GM12875 (cell line): ENCODE data around the gene AP5M1.
"Not testable (repeated sequence)": the region's sequence is repeated elsewhere in the genome, so short reads cannot be mapped to it uniquely, and the experiment has no call there.

Experiments used
- H3K4me3 ChIP-seq: one replicate; pipeline ENCODE4 v1.5.1; 2011; ENCODE audit warnings: low read depth, low read length, control low read depth
- TF ChIP-seq, protein P1 (sequence below): IDR thresholded peaks from 2 replicates; pipeline ENCODE4 v1.5.1; 2011; ENCODE audit warnings: low read depth, mild to moderate bottlenecking, control low read depth, inconsistent platforms, low read length, moderate library complexity, borderline replicate concordance; ENCODE audit not compliant: insufficient read depth

The AP5M1 gene

DNA sequence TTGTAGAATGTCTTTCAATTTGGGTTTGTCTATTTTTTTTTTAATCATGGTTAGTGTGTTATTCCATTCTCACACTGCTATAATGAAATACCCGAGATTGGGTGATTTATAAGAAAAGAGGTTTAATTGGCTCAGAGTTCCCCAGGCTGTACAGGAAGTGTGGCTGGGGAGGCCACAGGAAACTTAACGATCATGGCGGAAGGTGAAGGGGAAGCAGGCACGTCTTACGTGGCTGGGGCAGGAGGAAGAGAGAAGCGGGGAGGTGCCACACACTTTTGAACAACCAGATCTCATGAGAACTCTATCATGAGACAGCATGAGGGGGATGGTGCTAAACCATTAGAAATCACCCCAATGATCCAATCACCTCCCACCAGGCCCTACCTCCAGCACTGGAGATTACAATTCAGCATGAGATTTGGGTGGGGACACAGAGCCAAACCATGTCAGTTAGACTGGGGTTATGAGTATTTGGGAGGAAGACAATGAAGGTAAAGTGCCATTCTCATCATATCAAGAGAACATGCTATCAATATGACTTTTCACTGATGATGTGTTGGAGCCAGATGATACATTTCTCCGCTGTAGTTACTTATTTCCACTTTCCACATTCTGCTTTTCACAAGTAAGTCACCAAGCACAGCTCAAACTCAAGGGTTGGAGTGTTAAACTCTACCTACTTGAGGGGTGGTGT lies 45.8 kb downstream of the AP5M1 start:
- TF ChIP-seq, protein P1, sequence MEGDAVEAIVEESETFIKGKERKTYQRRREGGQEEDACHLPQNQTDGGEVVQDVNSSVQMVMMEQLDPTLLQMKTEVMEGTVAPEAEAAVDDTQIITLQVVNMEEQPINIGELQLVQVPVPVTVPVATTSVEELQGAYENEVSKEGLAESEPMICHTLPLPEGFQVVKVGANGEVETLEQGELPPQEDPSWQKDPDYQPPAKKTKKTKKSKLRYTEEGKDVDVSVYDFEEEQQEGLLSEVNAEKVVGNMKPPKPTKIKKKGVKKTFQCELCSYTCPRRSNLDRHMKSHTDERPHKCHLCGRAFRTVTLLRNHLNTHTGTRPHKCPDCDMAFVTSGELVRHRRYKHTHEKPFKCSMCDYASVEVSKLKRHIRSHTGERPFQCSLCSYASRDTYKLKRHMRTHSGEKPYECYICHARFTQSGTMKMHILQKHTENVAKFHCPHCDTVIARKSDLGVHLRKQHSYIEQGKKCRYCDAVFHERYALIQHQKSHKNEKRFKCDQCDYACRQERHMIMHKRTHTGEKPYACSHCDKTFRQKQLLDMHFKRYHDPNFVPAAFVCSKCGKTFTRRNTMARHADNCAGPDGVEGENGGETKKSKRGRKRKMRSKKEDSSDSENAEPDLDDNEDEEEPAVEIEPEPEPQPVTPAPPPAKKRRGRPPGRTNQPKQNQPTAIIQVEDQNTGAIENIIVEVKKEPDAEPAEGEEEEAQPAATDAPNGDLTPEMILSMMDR, result no peak
- no peak overlapping the region for H3K4me3 ChIP-seq

DNA sequence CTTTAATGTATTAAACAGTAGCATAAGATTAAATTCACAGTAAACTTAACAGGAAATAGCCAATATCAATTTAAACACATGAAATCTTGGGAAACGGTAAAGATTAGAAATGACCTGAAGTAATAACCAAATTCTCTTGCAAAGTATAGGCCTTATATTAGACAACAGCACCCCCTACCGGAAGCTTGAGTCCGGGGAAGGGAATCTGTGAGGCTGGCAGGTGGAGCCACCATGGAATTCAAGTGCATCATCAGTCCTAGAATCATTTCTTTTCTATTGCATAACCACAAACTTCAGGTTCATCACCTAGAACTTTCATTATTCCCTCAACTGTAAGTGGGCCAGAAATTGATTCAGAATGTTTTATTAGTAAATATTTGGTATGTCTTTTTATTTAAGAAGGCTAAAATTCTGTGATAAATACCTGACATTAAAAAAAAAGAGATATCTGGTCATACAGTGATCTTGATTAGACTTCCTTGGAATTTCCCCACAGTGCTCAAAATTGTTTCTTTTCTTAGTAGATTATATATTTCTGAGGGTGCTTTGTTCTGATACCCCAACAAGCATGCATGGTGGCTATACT lies 48.6 kb downstream of the AP5M1 start:
- no peak overlapping the region for H3K4me3 ChIP-seq

DNA sequence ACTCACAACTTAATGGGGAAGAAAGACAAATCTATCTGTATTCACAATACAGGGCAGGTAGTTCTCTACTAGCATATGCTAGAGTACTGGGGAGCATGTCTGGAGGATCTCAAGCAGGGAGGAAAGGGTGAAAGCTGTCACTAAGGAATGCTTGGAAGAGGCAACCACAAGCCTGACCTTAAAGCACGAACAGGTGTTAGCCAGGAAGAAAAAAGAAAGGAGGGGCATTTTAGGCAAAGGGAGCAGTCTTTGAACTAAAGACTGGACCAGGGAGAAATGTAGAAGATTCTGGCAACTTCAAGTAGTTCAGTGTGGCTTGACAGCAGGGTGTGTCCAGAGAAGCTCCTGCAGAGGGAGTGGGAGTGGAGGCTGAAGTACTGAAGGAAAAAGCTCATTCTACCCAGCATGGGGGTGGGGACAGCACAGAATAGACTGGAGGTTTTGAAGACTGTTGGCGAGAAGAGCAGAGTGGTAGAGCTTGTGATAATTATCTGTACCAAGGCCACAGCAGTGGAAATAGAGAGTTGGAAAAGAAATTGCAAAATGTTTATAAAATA lies 50.9 kb downstream of the AP5M1 start:
- TF ChIP-seq, protein P1, result no peak
- H3K4me3 ChIP-seq, result no peak overlapping the region

More for the DNA sequence above, 48.6 kb downstream of the AP5M1 start:
- TF ChIP-seq, protein P1, result peak; percentile 68

DNA sequence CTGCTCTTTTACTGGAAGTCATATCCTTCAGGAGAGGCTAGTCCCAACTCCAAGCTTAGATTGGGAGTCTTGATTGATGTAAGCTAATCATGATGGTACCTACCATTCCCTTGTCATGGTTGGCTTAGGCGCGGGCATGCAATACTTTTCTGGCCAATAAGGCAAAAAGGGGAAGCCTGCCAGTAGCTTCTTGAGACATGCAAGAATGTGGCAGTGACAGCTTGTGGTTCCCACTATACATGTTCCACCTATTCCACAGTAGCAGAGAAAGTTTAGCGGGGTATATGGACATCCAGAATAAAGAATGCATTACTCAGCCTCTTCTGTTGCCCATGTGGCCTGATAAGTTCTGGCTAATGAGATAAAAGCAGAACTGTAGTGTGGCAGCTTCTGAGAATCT lies 55.0 kb downstream of the AP5M1 start:
- TF ChIP-seq, protein P1, result no peak
- no peak overlapping the region for H3K4me3 ChIP-seq

DNA sequence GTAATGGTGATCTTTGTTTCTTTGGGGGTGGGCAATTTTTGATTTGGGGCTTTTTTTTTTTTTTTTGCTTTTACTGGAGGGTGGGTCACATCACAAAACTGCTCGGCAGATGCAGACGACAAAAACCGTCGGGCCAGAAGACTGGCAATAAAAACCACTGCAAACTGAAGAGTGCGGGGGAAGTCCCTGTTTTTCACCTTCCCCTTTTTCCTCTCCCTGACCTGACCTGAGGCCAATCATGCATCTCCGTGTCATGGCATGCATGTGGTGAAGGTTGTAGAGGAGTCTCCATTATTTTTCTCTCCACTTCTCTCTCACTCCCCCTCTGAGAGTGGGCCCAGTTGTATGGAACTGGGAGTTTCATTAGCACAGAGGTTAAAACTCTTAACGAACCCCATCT lies 57.5 kb downstream of the AP5M1 start:
- H3K4me3 ChIP-seq, result no peak overlapping the region
- TF ChIP-seq, protein P1, result no peak

DNA sequence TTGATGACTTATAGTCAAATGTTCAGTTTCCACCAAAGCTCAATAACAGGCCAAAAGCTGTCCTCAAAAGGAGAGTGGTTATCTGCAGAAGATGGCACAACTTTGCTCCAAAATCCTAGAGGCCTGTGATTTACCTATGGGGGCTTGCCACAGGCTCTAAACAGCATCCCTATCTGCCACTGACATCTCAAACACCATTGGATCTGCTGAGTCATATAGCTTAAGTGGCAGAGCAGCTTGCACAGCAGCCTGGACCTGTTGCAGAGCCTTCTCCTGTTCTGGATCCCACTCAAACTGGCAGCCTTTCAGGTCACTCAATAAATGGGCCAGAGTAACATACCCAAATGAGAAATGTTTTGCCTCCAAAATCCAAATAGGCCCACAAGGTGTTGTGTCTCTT lies 61.1 kb downstream of the AP5M1 start:
- no peak overlapping the region for H3K4me3 ChIP-seq
- TF ChIP-seq, protein P1, result no peak

DNA sequence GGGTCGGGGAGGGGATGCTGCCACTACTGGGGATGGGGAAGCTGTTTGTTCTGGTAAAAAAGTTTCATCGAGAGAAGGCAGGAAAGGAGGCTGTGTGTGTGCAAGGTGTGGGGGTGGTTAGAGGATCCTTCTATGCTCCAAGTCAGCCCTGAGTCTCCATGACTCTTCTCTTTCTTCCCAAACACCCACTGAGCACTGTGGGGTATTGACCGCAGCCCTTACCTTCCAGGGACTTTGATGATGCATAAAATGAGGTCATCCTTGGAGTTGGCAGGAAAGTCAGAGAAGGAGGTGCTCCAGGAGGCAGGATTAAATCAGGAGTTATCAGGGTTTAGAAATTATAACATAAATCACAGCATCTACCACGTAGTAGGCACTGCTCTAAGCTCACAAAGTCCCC lies 63.7 kb downstream of the AP5M1 start:
- H3K4me3 ChIP-seq, result not testable (repeated sequence)

DNA sequence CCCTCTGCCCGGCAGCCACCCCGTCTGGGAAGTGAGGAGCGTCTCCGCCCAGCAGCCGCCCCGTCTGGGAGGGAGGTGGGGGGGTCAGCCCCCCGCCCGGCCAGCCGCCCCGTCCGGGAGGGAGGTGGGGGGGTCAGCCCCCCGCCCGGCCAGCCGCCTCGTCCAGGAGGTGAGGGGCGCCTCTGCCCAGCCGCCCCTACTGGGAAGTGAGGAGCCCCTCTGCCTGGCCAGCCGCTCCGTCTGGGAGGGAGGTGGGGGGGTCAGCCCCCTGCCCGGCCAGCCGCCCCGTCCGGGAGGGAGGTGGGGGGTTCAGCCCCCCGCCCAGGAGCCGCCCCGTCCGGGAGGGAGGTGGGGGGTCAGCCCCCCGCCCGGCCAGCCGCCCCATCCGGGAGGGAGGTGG lies 65.0 kb downstream of the AP5M1 start:
- H3K4me3 ChIP-seq, result not testable (repeated sequence)

DNA sequence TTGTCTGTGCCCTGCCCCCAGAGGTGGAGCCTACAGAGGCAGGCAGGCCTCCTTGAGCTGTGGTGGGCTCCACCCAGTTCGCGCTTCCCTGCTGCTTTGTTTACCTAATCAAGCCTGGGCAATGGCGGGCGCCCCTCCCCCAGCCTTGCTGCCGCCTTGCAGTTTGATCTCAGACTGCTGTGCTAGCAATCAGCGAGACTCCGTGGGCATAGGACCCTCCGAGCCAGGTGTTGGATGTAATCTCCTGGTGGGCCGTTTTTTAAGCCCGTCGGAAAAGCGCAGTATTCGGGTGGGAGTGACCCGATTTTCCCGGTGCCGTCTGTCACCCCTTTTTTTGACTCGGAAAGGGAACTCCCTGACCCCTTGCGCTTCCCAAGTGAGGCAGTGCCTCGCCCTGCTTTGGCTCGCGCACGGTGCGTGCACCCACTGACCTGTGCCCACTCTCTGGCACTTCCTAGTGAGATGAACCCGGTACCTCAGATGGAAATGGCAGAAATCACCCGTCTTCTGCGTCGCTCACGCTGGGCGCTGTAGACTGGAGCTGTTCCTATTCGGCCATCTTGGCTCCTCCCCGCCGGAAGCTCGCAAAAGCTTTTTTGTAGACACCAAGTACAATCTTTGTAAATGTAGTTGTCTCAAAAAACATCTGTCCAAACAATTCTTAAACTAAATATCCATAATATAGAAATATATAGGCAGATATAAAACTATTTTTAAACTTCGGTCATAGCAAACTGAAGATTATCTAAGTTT lies 75.0 kb downstream of the AP5M1 start:
- not testable (repeated sequence) for H3K4me3 ChIP-seq
